ENCODE results near the gene IL1RL2. TPM values are rescaled to one million over a fixed set of nuclear protein-coding genes. Genes with fewer than 3 reads are reported as not detected.

IL1RL2 gene
- total RNA-seq, 1 donor from 2014 or later = 2.6 TPM

GRCh38 chr2:102278720-102279390, 92.0 kb downstream of the IL1RL2 start:
- DNase-seq (ENCODE audit: low read depth) = no peak
- TF ChIP-seq, protein P1, sequence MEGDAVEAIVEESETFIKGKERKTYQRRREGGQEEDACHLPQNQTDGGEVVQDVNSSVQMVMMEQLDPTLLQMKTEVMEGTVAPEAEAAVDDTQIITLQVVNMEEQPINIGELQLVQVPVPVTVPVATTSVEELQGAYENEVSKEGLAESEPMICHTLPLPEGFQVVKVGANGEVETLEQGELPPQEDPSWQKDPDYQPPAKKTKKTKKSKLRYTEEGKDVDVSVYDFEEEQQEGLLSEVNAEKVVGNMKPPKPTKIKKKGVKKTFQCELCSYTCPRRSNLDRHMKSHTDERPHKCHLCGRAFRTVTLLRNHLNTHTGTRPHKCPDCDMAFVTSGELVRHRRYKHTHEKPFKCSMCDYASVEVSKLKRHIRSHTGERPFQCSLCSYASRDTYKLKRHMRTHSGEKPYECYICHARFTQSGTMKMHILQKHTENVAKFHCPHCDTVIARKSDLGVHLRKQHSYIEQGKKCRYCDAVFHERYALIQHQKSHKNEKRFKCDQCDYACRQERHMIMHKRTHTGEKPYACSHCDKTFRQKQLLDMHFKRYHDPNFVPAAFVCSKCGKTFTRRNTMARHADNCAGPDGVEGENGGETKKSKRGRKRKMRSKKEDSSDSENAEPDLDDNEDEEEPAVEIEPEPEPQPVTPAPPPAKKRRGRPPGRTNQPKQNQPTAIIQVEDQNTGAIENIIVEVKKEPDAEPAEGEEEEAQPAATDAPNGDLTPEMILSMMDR (conservative IDR thresholded peaks at IDR 0.05; ENCODE audit: low read depth, low read length) = no peak
- H3K4me3 ChIP-seq (ENCODE audit: low read depth, low read length) = no peak overlapping the region

DNA sequence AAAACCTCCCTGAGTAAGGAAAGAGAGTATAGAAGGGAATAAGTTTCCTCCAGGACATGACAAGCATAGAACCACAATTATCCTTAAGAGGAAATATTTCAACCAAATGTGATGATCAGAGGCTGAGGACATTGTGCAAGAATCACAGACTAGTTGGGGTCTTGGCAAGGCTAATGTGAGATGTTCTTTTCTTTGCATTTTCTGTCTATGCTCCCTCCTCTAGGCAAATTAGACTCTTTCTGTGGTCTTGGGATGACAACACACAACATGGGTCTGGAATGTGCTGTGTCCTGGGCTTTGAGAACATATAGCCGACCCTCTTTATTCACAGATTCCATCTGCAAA, 92.5 kb downstream of the IL1RL2 start:
- no peak overlapping the region for H3K4me3 ChIP-seq (ENCODE audit: low read depth, low read length)
- TF ChIP-seq, protein P1 (conservative IDR thresholded peaks at IDR 0.05; ENCODE audit: low read depth, low read length) = no peak
- no peak for DNase-seq (ENCODE audit: low read depth)

DNA sequence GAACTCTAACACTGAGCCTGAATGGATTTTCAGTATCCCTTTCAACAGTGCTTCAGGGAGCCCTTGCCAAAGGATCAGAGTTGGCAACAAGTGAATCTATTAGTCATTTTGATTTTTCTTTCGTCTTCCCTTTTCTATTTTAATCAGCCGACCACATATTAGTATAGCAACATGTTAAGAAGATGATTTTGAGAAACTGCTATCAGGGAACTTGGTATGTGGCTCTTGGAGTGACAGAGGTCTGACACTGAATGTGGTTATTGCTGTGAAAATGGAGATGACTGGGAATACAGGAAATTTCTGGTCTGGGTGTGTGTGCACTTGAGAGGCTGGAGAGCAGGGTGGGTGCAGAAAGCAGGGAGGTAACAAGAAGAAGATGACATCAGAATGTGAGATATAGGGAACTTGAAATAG, 95.9 kb downstream of the IL1RL2 start:
- TF ChIP-seq, protein P1 (conservative IDR thresholded peaks at IDR 0.05; ENCODE audit: low read depth, low read length) = no peak
- DNase-seq (ENCODE audit: low read depth) = no peak
- no peak overlapping the region for H3K4me3 ChIP-seq (ENCODE audit: low read depth, low read length)

- TF ChIP-seq, protein P1 (conservative IDR thresholded peaks at IDR 0.05; ENCODE audit: low read depth, low read length) = no peak
- no peak overlapping the region for H3K4me3 ChIP-seq (ENCODE audit: low read depth, low read length)
- DNase-seq (ENCODE audit: low read depth) = no peak
Measured at GRCh38 chr2:102283996-102284395, 97.2 kb downstream of the IL1RL2 start.

DNA sequence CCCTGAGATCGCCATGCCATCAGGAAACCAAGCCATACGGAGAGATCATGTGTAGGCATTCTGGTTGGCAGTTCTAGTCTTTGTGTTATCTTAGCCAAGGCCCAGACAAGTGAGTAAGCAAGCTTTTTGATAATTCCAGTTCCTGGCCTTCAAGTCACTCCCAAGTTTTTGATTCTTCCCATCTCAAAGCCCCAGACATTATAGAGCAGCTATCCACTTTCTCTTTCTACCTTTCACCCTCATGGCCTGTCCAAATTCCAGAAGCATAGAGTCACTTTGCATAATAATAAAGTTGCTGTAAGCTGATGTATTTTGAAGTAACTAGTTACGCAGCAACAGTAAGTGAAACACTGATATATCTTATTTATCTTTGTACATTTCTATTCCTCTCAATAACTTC, 97.8 kb downstream of the IL1RL2 start:
- no peak overlapping the region for H3K4me3 ChIP-seq (ENCODE audit: low read depth, low read length)
- DNase-seq (ENCODE audit: low read depth) = no peak
- TF ChIP-seq, protein P1 (conservative IDR thresholded peaks at IDR 0.05; ENCODE audit: low read depth, low read length) = no peak

- TF ChIP-seq, protein P1 (conservative IDR thresholded peaks at IDR 0.05; ENCODE audit: low read depth, low read length) = no peak
- no peak overlapping the region for H3K4me3 ChIP-seq (ENCODE audit: low read depth, low read length)
- no peak for DNase-seq (ENCODE audit: low read depth)
Measured at GRCh38 chr2:102285368-102285767, 98.5 kb downstream of the IL1RL2 start.

- TF ChIP-seq, protein P1 (conservative IDR thresholded peaks at IDR 0.05; ENCODE audit: low read depth, low read length) = no peak
Measured at GRCh38 chr2:102286041-102286440, 99.2 kb downstream of the IL1RL2 start.

More at GRCh38 chr2:102286041-102286440, 99.2 kb downstream of the IL1RL2 start:
- no peak overlapping the region for H3K4me3 ChIP-seq (ENCODE audit: low read depth, low read length)
- DNase-seq (ENCODE audit: low read depth) = no peak

Measured in epithelial cell of proximal tubule (primary cell).